SJSA1 (cell line): Measurements from ENCODE around the gene OGFOD1. TPM values are rescaled to one million over a fixed set of nuclear protein-coding genes. Genes with fewer than 3 reads are reported as not detected.
A peak's percentile ranks its signal among the peaks of the same experiment; 100 is the strongest.

Experiments used
- DNase-seq, 2 experiments: peaks; one replicate each; pipeline ENCODE4 v3.0.0-alpha.2; 2015 to 2020; ENCODE audit warnings: low spot score in 2 of 2, low read depth in 1 of 2
- H3K27ac ChIP-seq: fragments of 250-450 bp; sonication (Bioruptor Pico); 2 replicates; pipeline ENCODE4 v1.5.1; 2020; ENCODE audit warnings: mild to moderate bottlenecking, moderate library complexity
- H3K27me3 ChIP-seq: fragments of 250-450 bp; sonication (Bioruptor Pico); replicated peaks from 2 replicates; pipeline ENCODE4 v1.5.1; 2020; ENCODE audit warnings: mild to moderate bottlenecking, moderate library complexity
- H3K36me3 ChIP-seq: fragments of 250-450 bp; sonication (Bioruptor Pico); 2 replicates; pipeline ENCODE4 v1.5.1; 2020; ENCODE audit warnings: mild to moderate bottlenecking
- H3K4me1 ChIP-seq: fragments of 250-450 bp; sonication (Bioruptor Pico); replicated peaks from 2 replicates; pipeline ENCODE4 v1.6.1; 2021; ENCODE audit warnings: mild to moderate bottlenecking
- H3K4me3 ChIP-seq: fragments of 250-450 bp; sonication (Bioruptor Pico); 2 replicates; pipeline ENCODE4 v1.5.1; 2020; ENCODE audit warnings: mild to moderate bottlenecking
- H3K9me3 ChIP-seq: fragments of 250-450 bp; sonication (Bioruptor Pico); replicated peaks from 2 replicates; pipeline ENCODE4 v1.5.1; 2020; ENCODE audit warnings: mild to moderate bottlenecking
- total RNA-seq: library from RNA; depleted of rRNA; stranded (reverse); fragments of >200 nt; shearing (Covaris generic); gene quantifications from 2 replicates; pipeline ENCODE4 v1.2.3, GENCODE V29; 2014

OGFOD1 gene
- total RNA-seq, 1 experiment from 2014 or later = 69.8 TPM

DNA sequence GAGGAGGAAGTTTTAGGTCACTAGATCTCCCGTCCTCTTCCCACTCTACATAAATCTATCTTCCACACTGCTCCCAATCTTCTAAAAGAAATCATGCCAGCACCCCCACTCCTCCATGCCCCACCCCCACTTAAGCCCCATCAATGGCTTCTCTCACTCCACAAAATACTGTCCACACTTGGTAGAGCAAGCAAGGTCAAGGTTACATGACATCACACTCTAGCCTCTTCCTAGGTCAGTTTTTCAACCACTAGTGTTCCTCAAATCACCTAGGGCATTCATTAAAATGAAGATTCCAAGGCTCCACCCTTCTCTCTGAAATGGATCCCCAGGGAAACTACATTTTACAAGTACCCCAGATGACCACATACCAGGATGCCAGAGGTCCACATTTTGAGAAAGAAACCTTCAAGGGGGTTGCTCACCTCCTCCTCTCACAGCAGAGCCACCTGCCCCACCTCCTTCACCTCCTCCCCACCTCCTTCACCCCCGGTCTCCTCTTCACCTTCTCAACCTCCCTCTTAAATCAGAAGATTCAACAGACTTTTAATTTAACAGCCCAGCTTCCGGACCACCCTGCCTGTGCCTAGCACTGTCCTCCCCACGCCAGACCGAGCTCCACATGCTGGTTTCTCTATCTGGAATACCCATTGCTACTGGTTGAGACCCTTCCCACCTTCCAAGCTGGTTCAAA, 29.2 kb upstream of the OGFOD1 start:
- H3K27me3 ChIP-seq = no peaks in the 10 kb centered on the region
- H3K9me3 ChIP-seq = no peaks in the 10 kb centered on the region
- H3K27ac ChIP-seq = no peak overlapping the region
- H3K36me3 ChIP-seq = peaks cover 4% of the 10 kb centered on the region
- DNase-seq = no peak
- peaks cover 10% of the 10 kb centered on the region for H3K4me1 ChIP-seq
- H3K4me3 ChIP-seq = no peak overlapping the region

DNA sequence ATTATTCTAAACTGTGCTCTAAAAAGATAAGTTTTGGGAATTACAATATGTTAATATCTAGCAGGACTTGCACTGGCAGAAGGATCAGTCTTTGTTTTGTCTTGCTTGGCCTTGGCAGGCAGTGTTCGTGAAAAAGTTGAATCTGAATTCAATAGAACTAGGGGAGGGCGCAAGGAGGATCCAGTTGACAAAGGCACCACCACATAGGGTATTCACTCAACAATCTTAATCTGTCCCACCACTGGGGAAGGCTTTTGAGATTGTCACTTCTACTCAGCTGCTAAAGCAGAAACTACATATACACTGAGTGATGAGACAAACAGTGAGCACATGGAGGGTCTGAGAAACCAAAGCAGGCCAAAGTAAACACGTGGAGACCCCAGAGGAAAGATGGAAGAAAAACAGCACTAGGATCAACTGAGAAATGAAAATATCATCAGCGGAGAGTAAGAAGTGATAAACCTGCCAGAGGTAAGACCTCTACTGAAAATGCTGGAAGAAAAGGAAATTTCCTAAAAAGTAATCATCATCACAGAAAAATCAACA, 28.4 kb upstream of the OGFOD1 start:
- Histone ChIP-seq H3K36me3 (peaks cover 4% of the 10 kb centered on the region), H3K27ac (no peak overlapping the region), H3K27me3 (no peaks in the 10 kb centered on the region), H3K9me3 (no peaks in the 10 kb centered on the region), H3K4me1 (peaks cover 10% of the 10 kb centered on the region), H3K4me3 (no peak overlapping the region)
- no peak for DNase-seq

DNA sequence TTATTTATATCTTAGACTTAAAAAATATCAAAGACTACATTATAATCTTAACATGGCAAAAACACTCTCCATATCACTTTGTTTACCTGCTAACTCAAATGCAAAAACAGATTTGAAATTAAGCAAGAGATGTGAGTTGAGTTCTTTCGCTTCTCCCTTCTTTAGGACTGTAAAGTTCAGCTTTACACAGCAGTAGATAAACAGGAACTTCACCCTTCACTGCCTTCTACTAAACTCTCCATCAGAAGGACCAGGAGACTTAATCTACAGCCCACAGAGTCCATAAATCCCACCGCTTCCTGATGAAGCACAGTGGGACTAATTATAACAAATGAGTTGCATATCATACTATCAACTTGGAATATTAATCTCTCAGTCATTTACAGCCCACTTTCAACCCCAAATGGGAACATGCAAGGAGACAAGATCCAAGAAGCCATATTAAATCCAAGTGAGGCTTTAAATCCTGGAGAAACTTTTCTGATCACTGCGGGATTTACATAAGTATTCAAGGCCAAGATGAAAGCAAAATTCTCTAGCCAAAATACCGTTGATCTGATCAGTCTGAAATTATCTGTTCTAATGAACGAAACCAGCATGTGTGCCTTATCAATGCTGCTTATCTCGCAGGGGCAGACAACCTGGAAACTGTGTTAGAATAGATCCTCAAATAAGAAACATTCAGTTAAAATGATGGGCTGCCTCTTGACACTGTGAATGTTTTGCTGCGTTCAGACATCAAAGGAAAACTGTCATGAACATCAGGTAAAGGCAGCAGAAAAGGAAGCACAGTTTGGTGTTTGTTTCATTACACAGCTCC, 27.6 kb upstream of the OGFOD1 start:
- no peak for DNase-seq
- H3K4me1 ChIP-seq = peaks cover 10% of the 10 kb centered on the region
- H3K4me3 ChIP-seq = peak overlapping the region; percentile 99
- H3K9me3 ChIP-seq = no peaks in the 10 kb centered on the region
- no peaks in the 10 kb centered on the region for H3K27me3 ChIP-seq
- no peak overlapping the region for H3K27ac ChIP-seq
- peaks cover 4% of the 10 kb centered on the region for H3K36me3 ChIP-seq

DNA sequence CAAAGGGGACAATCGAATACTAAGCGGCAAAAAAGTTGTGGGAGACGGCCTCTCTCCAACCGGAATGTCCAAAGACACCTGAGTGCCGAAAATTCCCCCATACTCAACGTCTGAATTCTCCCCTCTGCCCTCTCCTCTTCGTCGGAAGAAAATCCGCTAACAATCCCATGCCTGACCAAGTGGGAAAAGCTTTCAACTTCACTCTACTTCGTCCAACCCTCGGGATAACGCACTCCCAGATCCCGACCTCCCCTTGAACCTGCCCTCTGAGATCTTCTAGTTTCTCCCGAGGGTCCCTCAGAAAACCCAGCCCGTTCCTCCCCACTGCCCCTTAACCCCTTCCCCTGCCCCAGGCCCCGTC, 27.0 kb upstream of the OGFOD1 start:
- H3K4me3 ChIP-seq = peak overlapping the region; percentile 99
- peak in 1 of 2 experiments; percentile 13 for DNase-seq
- H3K9me3 ChIP-seq = no peaks in the 10 kb centered on the region
- H3K36me3 ChIP-seq = peaks cover 4% of the 10 kb centered on the region
- no peak overlapping the region for H3K27ac ChIP-seq
- H3K4me1 ChIP-seq = peaks cover 10% of the 10 kb centered on the region
- H3K27me3 ChIP-seq = no peaks in the 10 kb centered on the region

DNA sequence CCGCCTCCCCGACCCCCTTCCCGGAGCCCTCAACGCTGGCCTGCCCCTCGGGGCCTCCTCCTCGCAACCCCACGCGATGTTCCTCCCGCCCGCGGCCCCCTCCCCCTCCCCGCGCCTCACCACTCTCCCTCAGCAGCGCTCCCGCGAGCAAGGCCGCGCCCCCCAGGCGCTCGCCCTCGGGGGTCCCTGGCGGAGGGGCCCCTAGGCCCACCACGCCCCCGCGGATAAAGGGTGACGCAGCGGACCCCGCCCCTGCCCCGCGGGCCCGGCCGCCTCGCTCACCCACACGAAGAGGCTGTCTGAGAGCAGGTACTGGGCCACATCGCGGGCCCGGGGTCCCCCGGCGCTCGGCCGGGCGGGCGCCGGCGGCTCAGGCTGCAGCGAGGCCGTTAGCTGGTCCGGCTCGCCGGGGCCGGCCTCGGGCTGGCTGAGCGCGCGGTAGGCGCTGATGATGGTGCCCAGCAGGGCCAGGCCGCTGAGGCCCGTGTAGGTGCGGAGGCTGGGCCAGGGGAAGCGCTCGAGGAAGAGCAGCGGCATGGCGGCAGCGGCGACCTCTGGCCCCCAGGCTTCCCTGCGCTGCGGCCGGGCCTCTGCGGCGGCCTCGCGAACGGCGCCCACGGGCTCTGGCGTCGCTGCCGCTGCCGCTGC, 26.4 kb upstream of the OGFOD1 start:
- peak; percentile 28 to 47 for DNase-seq
- H3K36me3 ChIP-seq = peaks cover 7% of the 10 kb centered on the region
- H3K9me3 ChIP-seq = no peaks in the 10 kb centered on the region
- H3K4me1 ChIP-seq = peaks cover 10% of the 10 kb centered on the region
- H3K27me3 ChIP-seq = no peaks in the 10 kb centered on the region
- H3K4me3 ChIP-seq = peak overlapping the region; percentile 99
- peak overlapping the region; percentile 68 for H3K27ac ChIP-seq

DNA sequence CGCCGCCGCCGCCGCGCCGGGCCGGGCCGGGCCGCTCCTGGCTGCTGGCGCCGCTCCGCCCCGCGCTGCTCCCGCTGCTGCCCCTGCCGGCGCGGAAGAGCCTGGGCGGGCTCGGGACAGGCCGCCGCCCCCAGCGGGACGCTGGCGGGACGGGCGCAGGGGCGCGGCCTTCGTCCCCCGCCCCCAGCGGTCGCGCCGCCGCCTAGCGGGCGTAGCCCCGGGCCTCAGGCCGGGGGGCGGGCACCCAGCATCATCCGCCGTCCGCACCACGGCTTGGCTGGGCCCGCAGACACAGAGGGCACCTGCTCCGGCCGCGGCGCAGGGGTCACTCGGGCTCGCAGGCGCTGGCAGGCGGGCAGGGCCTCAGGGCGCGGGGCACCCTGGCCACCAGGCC, 25.9 kb upstream of the OGFOD1 start, which contains the start of gene AMFR:
TSS of gene AMFR (minus strand) at position 107 of the 394 bp plus-strand sequence. CDS start 218 bp downstream, outside the sequence.
- peak; percentile 60 to 65 for DNase-seq
- H3K9me3 ChIP-seq = no peaks in the 10 kb centered on the region
- peak within 1 kb of the TSS; percentile 68 for H3K27ac ChIP-seq
- H3K4me3 ChIP-seq = peak within 1 kb of the TSS; percentile 99
- H3K27me3 ChIP-seq = no peaks in the 10 kb centered on the region
- peaks cover 9% of the 10 kb centered on the region for H3K36me3 ChIP-seq
- peaks cover 10% of the 10 kb centered on the region for H3K4me1 ChIP-seq

DNA sequence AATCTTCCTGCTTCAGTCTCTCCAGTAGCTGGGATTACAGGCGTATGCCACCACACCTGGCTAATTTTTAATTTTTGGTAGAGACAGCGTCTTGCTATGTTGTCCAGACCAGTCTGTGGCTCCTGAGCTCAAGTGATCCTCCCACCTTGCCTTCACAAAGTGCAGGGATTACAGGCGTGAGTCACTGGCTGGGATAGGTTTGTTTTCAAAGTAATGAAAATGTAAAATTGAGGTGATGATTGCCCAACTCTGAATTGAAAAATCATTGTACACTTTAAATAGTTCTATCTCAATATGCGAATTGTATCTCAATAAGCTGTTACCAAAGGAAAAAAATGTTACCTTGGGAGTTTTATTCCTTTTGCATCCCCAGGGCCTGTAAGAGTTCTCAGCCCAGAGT, 24.8 kb upstream of the OGFOD1 start:
- Histone ChIP-seq H3K9me3 (no peaks in the 10 kb centered on the region), H3K4me1 (peaks cover 10% of the 10 kb centered on the region), H3K27ac (no peak overlapping the region), H3K4me3 (no peak overlapping the region), H3K27me3 (no peaks in the 10 kb centered on the region), H3K36me3 (peaks cover 18% of the 10 kb centered on the region)
- DNase-seq = no peak

DNA sequence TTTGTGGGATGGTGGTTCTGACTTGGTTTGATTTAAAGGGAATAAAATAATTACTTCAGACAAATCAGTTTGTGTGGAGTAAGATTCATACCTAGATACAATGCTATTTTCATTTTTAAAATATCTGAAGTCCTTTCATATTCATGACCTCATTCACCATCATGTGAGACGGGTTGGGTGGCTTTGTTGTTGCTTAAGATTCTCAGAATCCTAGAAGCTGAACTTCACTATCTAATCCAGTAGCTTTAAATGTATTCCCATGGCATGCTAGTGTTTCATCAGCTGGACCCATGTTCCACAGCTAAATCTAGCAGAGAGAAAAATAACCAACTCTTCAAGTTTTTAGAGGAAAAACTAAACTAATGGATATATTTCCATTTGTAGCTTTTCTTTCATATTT, 23.3 kb upstream of the OGFOD1 start:
- no peak overlapping the region for H3K27ac ChIP-seq
- H3K36me3 ChIP-seq = peaks cover 30% of the 10 kb centered on the region
- no peak overlapping the region for H3K4me3 ChIP-seq
- no peak for DNase-seq
- H3K9me3 ChIP-seq = no peaks in the 10 kb centered on the region
- H3K27me3 ChIP-seq = no peaks in the 10 kb centered on the region
- peaks cover 10% of the 10 kb centered on the region for H3K4me1 ChIP-seq

DNA sequence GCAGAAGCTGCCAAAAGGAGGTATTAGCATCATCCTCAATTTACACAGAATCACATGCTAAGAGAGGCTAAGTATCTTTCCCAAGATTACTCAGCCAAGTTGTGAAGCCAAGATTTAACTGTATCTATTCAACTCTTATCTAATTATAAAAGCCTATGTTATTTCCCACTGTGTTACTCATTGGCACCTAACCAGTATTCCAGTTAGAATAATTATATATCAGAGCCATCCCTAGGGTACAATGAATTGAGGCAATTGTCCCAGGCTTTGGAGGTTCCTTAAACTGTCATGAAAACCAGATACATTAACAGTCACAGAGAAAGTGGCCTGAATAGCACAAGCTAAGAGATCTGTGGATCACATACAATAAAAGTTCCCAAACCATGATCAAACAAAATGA, 15.1 kb upstream of the OGFOD1 start:
- Histone ChIP-seq H3K9me3 (no peaks in the 10 kb centered on the region), H3K36me3 (peaks cover 81% of the 10 kb centered on the region), H3K4me3 (no peak overlapping the region), H3K27me3 (no peaks in the 10 kb centered on the region), H3K4me1 (no peaks in the 10 kb centered on the region), H3K27ac (no peak overlapping the region)
- DNase-seq = no peak

DNA sequence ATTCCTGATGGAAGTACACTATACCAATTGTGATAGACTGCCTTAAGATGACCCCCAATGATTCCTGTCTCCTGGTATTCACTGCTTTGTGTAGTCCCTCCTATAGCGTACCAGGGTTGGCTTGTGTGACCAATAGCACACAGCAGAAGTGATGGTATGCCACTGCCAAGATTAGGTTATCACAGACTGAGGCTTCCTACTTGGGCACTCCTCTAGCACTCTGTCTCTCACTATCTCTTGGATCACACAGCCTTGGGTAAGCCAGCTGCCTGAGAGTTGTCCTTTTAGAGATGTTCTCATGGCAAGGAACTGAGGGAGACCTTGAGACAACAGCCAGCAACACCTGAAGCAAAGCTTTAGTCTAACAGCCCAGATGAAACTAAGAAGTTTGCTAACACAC, 13.3 kb upstream of the OGFOD1 start:
- Histone ChIP-seq H3K4me1 (no peaks in the 10 kb centered on the region), H3K4me3 (no peak overlapping the region), H3K9me3 (no peaks in the 10 kb centered on the region), H3K36me3 (peaks cover 86% of the 10 kb centered on the region), H3K27me3 (no peaks in the 10 kb centered on the region), H3K27ac (no peak overlapping the region)
- DNase-seq = no peak

DNA sequence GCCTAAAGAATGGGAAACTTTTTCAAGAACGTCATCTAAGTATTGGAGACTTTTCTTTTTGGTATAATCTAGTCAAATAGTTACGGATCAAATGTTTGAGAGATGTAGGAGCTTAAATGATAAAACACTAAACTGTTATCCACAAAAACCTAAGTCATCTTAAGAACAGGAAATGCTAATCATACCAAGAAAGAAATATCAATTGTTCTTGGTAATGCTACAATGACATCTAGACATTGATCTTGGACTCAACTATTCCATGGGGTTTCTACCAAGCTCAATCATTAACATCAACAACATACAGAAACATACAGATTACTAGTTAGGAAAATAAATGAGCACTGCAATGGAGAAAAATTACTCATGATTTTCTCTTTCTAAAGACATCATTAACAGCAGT, 4.1 kb upstream of the OGFOD1 start:
- H3K9me3 ChIP-seq = no peaks in the 10 kb centered on the region
- H3K36me3 ChIP-seq = peaks cover 51% of the 10 kb centered on the region
- DNase-seq = no peak
- no peaks in the 10 kb centered on the region for H3K27me3 ChIP-seq
- H3K4me1 ChIP-seq = peaks cover 8% of the 10 kb centered on the region
- no peak overlapping the region for H3K27ac ChIP-seq
- H3K4me3 ChIP-seq = no peak overlapping the region

DNA sequence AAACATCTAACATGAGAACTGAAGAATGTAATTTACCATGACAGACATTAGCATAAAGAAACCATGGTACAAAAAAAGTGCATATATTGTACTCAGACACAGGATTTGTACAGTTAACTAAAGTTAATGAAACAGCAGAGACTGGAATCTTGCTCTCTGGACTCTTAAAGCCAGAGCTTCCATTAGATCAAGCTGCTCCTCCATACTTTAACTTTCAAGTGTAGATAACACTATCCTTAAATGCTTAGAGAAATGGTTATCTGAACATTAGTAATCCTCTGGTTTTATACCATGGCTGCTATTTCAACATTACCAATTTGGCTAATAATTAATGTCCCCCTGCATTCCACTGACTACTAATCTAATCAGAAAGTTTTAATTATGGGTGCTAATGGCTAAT, 3.3 kb upstream of the OGFOD1 start:
- no peak for DNase-seq
- Histone ChIP-seq H3K4me3 (no peak overlapping the region), H3K27ac (no peak overlapping the region), H3K4me1 (peaks cover 15% of the 10 kb centered on the region), H3K9me3 (no peaks in the 10 kb centered on the region), H3K36me3 (peaks cover 48% of the 10 kb centered on the region), H3K27me3 (no peaks in the 10 kb centered on the region)

DNA sequence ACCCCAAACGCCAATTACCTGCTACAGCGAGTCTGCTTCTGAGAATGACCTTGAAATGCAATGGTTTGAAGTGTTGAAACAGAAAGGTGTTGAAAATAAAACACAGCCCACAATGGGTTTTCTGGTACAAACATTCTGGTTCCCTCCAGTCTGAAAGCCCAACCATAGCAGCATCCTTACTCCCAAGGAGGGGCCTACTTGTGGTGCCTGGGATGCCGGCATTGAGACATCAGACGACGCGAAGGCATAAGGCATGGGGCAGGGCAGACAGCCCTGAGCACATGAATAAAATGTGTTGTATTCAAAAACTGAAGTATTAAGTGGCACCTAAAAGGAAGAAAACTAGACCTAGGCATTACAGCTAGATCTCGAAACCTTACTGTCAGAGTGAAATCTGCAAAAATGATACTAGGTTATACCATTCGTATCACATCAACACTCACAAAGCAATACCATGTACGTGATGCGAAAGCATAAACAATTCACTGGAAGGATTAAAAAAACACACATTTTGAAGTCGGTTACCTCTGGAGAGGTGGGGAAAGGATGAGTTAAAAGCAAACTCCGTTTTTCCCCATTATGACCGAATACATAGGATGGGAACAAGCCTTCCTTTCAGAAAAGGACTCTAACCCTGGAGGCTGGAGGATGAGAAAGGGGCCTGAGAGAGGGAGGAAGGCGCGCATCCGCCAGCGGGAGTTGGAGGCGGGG, 924 bp upstream of the OGFOD1 start:
- peak in 1 of 2 experiments; percentile 18 for DNase-seq
- H3K4me1 ChIP-seq = peaks cover 15% of the 10 kb centered on the region
- no peaks in the 10 kb centered on the region for H3K9me3 ChIP-seq
- H3K4me3 ChIP-seq = peak overlapping the region; percentile 83
- peaks cover 53% of the 10 kb centered on the region for H3K36me3 ChIP-seq
- H3K27ac ChIP-seq = peak overlapping the region; percentile 57
- H3K27me3 ChIP-seq = no peaks in the 10 kb centered on the region
